ENCODE measurements around the gene NR1H4.

The NR1H4 gene

GRCh38 chr12:100448656-100449055 is 25.0 kb upstream of the NR1H4 start:
- H3K27me3 ChIP-seq (ENCODE audit: control insufficient read depth, insufficient read depth, low read length) = no peaks in the 10 kb centered on the region
- no peak overlapping the region for H3K4me3 ChIP-seq (ENCODE audit: low read length)
- no peaks in the 10 kb centered on the region for H3K36me3 ChIP-seq (ENCODE audit: control insufficient read depth, insufficient read depth, low read length)
- H3K4me1 ChIP-seq (ENCODE audit: control insufficient read depth, insufficient read depth, low read length) = peaks cover 6% of the 10 kb centered on the region
- no peak overlapping the region for H3K27ac ChIP-seq (ENCODE audit: low read depth, low read length)
- H3K9ac ChIP-seq (ENCODE audit: low read length) = no peak overlapping the region

- Histone ChIP-seq H3K27me3 (ENCODE audit: control insufficient read depth, insufficient read depth, low read length) (no peaks in the 10 kb centered on the region), H3K4me3 (ENCODE audit: low read length) (no peak overlapping the region), H3K4me1 (ENCODE audit: control insufficient read depth, insufficient read depth, low read length) (peaks cover 8% of the 10 kb centered on the region), H3K36me3 (ENCODE audit: control insufficient read depth, insufficient read depth, low read length) (no peaks in the 10 kb centered on the region), H3K9ac (ENCODE audit: low read length) (no peak overlapping the region), H3K27ac (ENCODE audit: low read depth, low read length) (no peak overlapping the region)
Measured at GRCh38 chr12:100450735-100451134, 22.9 kb upstream of the NR1H4 start.

GRCh38 chr12:100453951-100454350 is 19.7 kb upstream of the NR1H4 start:
- Histone ChIP-seq H3K4me1 (ENCODE audit: control insufficient read depth, insufficient read depth, low read length) (peaks cover 6% of the 10 kb centered on the region), H3K4me3 (ENCODE audit: low read length) (no peak overlapping the region), H3K9ac (ENCODE audit: low read length) (no peak overlapping the region), H3K27me3 (ENCODE audit: control insufficient read depth, insufficient read depth, low read length) (no peaks in the 10 kb centered on the region), H3K36me3 (ENCODE audit: control insufficient read depth, insufficient read depth, low read length) (no peaks in the 10 kb centered on the region), H3K27ac (ENCODE audit: low read depth, low read length) (no peak overlapping the region)

- Histone ChIP-seq H3K4me1 (ENCODE audit: control insufficient read depth, insufficient read depth, low read length) (peaks cover 9% of the 10 kb centered on the region), H3K36me3 (ENCODE audit: control insufficient read depth, insufficient read depth, low read length) (no peaks in the 10 kb centered on the region), H3K9ac (ENCODE audit: low read length) (no peak overlapping the region), H3K27ac (ENCODE audit: low read depth, low read length) (no peak overlapping the region), H3K27me3 (ENCODE audit: control insufficient read depth, insufficient read depth, low read length) (no peaks in the 10 kb centered on the region), H3K4me3 (ENCODE audit: low read length) (no peak overlapping the region)
Measured at GRCh38 chr12:100455896-100456295, 17.8 kb upstream of the NR1H4 start.

- H3K27me3 ChIP-seq (ENCODE audit: control insufficient read depth, insufficient read depth, low read length) = no peaks in the 10 kb centered on the region
- peaks cover 12% of the 10 kb centered on the region for H3K4me1 ChIP-seq (ENCODE audit: control insufficient read depth, insufficient read depth, low read length)
- H3K27ac ChIP-seq (ENCODE audit: low read depth, low read length) = no peak overlapping the region
- no peak overlapping the region for H3K9ac ChIP-seq (ENCODE audit: low read length)
- no peaks in the 10 kb centered on the region for H3K36me3 ChIP-seq (ENCODE audit: control insufficient read depth, insufficient read depth, low read length)
- no peak overlapping the region for H3K4me3 ChIP-seq (ENCODE audit: low read length)
Measured at GRCh38 chr12:100458191-100458590, 15.5 kb upstream of the NR1H4 start.

- Histone ChIP-seq H3K36me3 (ENCODE audit: control insufficient read depth, insufficient read depth, low read length) (no peaks in the 10 kb centered on the region), H3K4me1 (ENCODE audit: control insufficient read depth, insufficient read depth, low read length) (peaks cover 6% of the 10 kb centered on the region), H3K4me3 (ENCODE audit: low read length) (no peak overlapping the region), H3K9ac (ENCODE audit: low read length) (no peak overlapping the region), H3K27ac (ENCODE audit: low read depth, low read length) (no peak overlapping the region), H3K27me3 (ENCODE audit: control insufficient read depth, insufficient read depth, low read length) (no peaks in the 10 kb centered on the region)
Measured at GRCh38 chr12:100460702-100461101, 13.0 kb upstream of the NR1H4 start.

GRCh38 chr12:100461330-100461973 is 12.2 kb upstream of the NR1H4 start:
- Histone ChIP-seq H3K4me1 (ENCODE audit: control insufficient read depth, insufficient read depth, low read length) (peaks cover 6% of the 10 kb centered on the region), H3K4me3 (ENCODE audit: low read length) (no peak overlapping the region), H3K36me3 (ENCODE audit: control insufficient read depth, insufficient read depth, low read length) (no peaks in the 10 kb centered on the region), H3K27me3 (ENCODE audit: control insufficient read depth, insufficient read depth, low read length) (no peaks in the 10 kb centered on the region), H3K27ac (ENCODE audit: low read depth, low read length) (no peak overlapping the region), H3K9ac (ENCODE audit: low read length) (no peak overlapping the region)

GRCh38 chr12:100463661-100464060 is 10.0 kb upstream of the NR1H4 start:
- H3K4me3 ChIP-seq (ENCODE audit: low read length) = no peak overlapping the region
- no peaks in the 10 kb centered on the region for H3K27me3 ChIP-seq (ENCODE audit: control insufficient read depth, insufficient read depth, low read length)
- H3K27ac ChIP-seq (ENCODE audit: low read depth, low read length) = no peak overlapping the region
- peaks cover 6% of the 10 kb centered on the region for H3K4me1 ChIP-seq (ENCODE audit: control insufficient read depth, insufficient read depth, low read length)
- no peaks in the 10 kb centered on the region for H3K36me3 ChIP-seq (ENCODE audit: control insufficient read depth, insufficient read depth, low read length)
- no peak overlapping the region for H3K9ac ChIP-seq (ENCODE audit: low read length)

- Histone ChIP-seq H3K27ac (ENCODE audit: low read depth, low read length) (no peak overlapping the region), H3K36me3 (ENCODE audit: control insufficient read depth, insufficient read depth, low read length) (no peaks in the 10 kb centered on the region), H3K9ac (ENCODE audit: low read length) (no peak overlapping the region), H3K27me3 (ENCODE audit: control insufficient read depth, insufficient read depth, low read length) (no peaks in the 10 kb centered on the region), H3K4me1 (ENCODE audit: control insufficient read depth, insufficient read depth, low read length) (peaks cover 6% of the 10 kb centered on the region), H3K4me3 (ENCODE audit: low read length) (no peak overlapping the region)
Measured at GRCh38 chr12:100464529-100464928, 9.1 kb upstream of the NR1H4 start.

- Histone ChIP-seq H3K9ac (ENCODE audit: low read length) (no peak overlapping the region), H3K4me3 (ENCODE audit: low read length) (no peak overlapping the region), H3K27ac (ENCODE audit: low read depth, low read length) (no peak overlapping the region), H3K36me3 (ENCODE audit: control insufficient read depth, insufficient read depth, low read length) (no peaks in the 10 kb centered on the region), H3K4me1 (ENCODE audit: control insufficient read depth, insufficient read depth, low read length) (peaks cover under 1% of the 10 kb centered on the region), H3K27me3 (ENCODE audit: control insufficient read depth, insufficient read depth, low read length) (no peaks in the 10 kb centered on the region)
Measured at GRCh38 chr12:100468126-100468525, 5.5 kb upstream of the NR1H4 start.

- no peaks in the 10 kb centered on the region for H3K27me3 ChIP-seq (ENCODE audit: control insufficient read depth, insufficient read depth, low read length)
- no peaks in the 10 kb centered on the region for H3K36me3 ChIP-seq (ENCODE audit: control insufficient read depth, insufficient read depth, low read length)
- H3K4me1 ChIP-seq (ENCODE audit: control insufficient read depth, insufficient read depth, low read length) = peaks cover 7% of the 10 kb centered on the region
- no peak overlapping the region for H3K9ac ChIP-seq (ENCODE audit: low read length)
- H3K4me3 ChIP-seq (ENCODE audit: low read length) = no peak overlapping the region
- no peak overlapping the region for H3K27ac ChIP-seq (ENCODE audit: low read depth, low read length)
Measured at GRCh38 chr12:100472325-100472724, 1.3 kb upstream of the NR1H4 start.

- H3K27ac ChIP-seq (ENCODE audit: low read depth, low read length) = no peak overlapping the region
Measured at GRCh38 chr12:100473050-100473715, 483 bp upstream of the NR1H4 start.

GRCh38 chr12:100474617-100475016 is 951 bp downstream of the NR1H4 start:
- Histone ChIP-seq H3K9ac (ENCODE audit: low read length) (no peak overlapping the region), H3K36me3 (ENCODE audit: control insufficient read depth, insufficient read depth, low read length) (no peaks in the 10 kb centered on the region), H3K27ac (ENCODE audit: low read depth, low read length) (no peak overlapping the region), H3K4me3 (ENCODE audit: low read length) (no peak overlapping the region), H3K27me3 (ENCODE audit: control insufficient read depth, insufficient read depth, low read length) (no peaks in the 10 kb centered on the region), H3K4me1 (ENCODE audit: control insufficient read depth, insufficient read depth, low read length) (peaks cover 7% of the 10 kb centered on the region)

More at GRCh38 chr12:100473050-100473715, 483 bp upstream of the NR1H4 start:
- Histone ChIP-seq H3K9ac (ENCODE audit: low read length) (no peak overlapping the region), H3K36me3 (ENCODE audit: control insufficient read depth, insufficient read depth, low read length) (no peaks in the 10 kb centered on the region), H3K4me3 (ENCODE audit: low read length) (no peak overlapping the region), H3K27me3 (ENCODE audit: control insufficient read depth, insufficient read depth, low read length) (no peaks in the 10 kb centered on the region), H3K4me1 (ENCODE audit: control insufficient read depth, insufficient read depth, low read length) (peaks cover 7% of the 10 kb centered on the region)
